ENCODE measurements around the gene POLH. TPM values are rescaled to one million over a fixed set of nuclear protein-coding genes. Genes with fewer than 3 reads are reported as not detected.
A peak's percentile ranks its signal among the peaks of the same experiment; 100 is the strongest.

POLH gene
- total and polyA plus RNA-seq, 10 of the 15 experiments (the other 5 are each of a cell fraction or from before 2014, with no cell fraction given): 5.5 to 33.6 (median 18.6) TPM

- ATAC-seq (no peak), FAIRE-seq (no peak), DNase-seq (ENCODE audit: low read depth, low spot score) (no peak)
- RAD21 ChIA-PET (ENCODE audit: unreplicated experiment): interaction anchor here (0.5 to 2.0 kb wide), 2 partner anchors 51 to 55 kb away, joined by 3 to 7 read pairs; partner anchors contain the start of gene GTPBP2
- in situ Hi-C loops (cut with MboI): no loop called here
- no peak for TF ChIP-seq RAD51 (IDR thresholded peaks at IDR 0.05)
- no peaks in the 10 kb centered on the region for H3K27me3 ChIP-seq (replicated peaks in 1 of 2; ENCODE audit: control insufficient read depth in 2 of 2, insufficient read depth in 2 of 2, low read length in 1 of 2)
- intact Hi-C loops (cut with micrococcal nuclease; ENCODE audit: unreplicated experiment): no loop called here
- H3K79me2 ChIP-seq (ENCODE audit: control insufficient read depth, insufficient read depth, low read length): peaks cover 61% of the 10 kb centered on the region
- H2AFZ ChIP-seq (ENCODE audit: control insufficient read depth, low read depth, low read length): no peak overlapping the region
- H3K4me1 ChIP-seq (ENCODE audit: control insufficient read depth, insufficient read depth, low read length): no peaks in the 10 kb centered on the region; the same call in 1 of the 2 replicates
- H4K20me1 ChIP-seq (ENCODE audit: control insufficient read depth, insufficient read depth): no peaks in the 10 kb centered on the region
- H3K36me3 ChIP-seq (ENCODE audit: control insufficient read depth in 2 of 2, insufficient read depth in 2 of 2, low read length in 1 of 2): peaks cover 0 to 21% of the 10 kb centered on the region in 2 experiments; a peak in 1 of 4 replicates
- H3K9me3 ChIP-seq (replicated peaks; ENCODE audit: control insufficient read depth, insufficient read depth, low read length): no peaks in the 10 kb centered on the region
- no peak overlapping the region for H3K27ac ChIP-seq (ENCODE audit: control insufficient read depth, insufficient read depth)
- H3K9ac ChIP-seq (ENCODE audit: control insufficient read depth, insufficient read depth, low read length): peak overlapping the region; percentile 34; the same call in 1 of the 2 replicates
- peak overlapping the region; percentile 68; the same call in 1 of the 2 replicates for H3K4me2 ChIP-seq (ENCODE audit: control insufficient read depth, insufficient read depth)
- SMC1A ChIA-PET (ENCODE audit: uncharacterized antibody, unreplicated experiment): interaction anchor here (0.7 to 1.3 kb wide), 2 partner anchors 8 to 14 kb away, joined by 3 read pairs; no protein-coding TSS in a partner anchor
- POLR2A ChIA-PET: interaction anchor here (0.7 to 2.6 kb wide), 3 partner anchors 51 to 189 kb away, joined by 3 to 16 read pairs (median 3); partner anchors contain the start of gene GTPBP2
- BruUV-seq (replicated peaks): no TSS peak
- CTCF ChIA-PET: interaction anchor here (0.5 to 1.7 kb wide), 5 partner anchors 22 to 500 kb away, joined by 3 to 6 read pairs (median 3); no protein-coding TSS in a partner anchor
- 84% methylated on average over 3 of the region's 3 CpGs for WGBS (ENCODE audit: insufficient coverage, insufficient replicate concordance, low lambda C conversion rate, missing lambda C conversion rate)
- H3K4me3 ChIP-seq: peak overlapping the region; percentile 89
Observed at GRCh38 chr6:43578748-43579147, 2.8 kb downstream of the POLH start.

- SMC1A ChIA-PET (ENCODE audit: uncharacterized antibody, unreplicated experiment): interaction anchor here (0.7 to 1.3 kb wide), 2 partner anchors 8 to 15 kb away, joined by 3 read pairs; no protein-coding TSS in a partner anchor
- DNase-seq (ENCODE audit: low read depth, low spot score) (no peak), FAIRE-seq (no peak), ATAC-seq (no peak)
- Histone ChIP-seq H3K4me2 (ENCODE audit: control insufficient read depth, insufficient read depth) (peak overlapping the region; percentile 68; the same call in 1 of the 2 replicates), H3K9ac (ENCODE audit: control insufficient read depth, insufficient read depth, low read length) (peak overlapping the region; percentile 34; the same call in 1 of the 2 replicates), H2AFZ (ENCODE audit: control insufficient read depth, low read depth, low read length) (no peak overlapping the region), H4K20me1 (ENCODE audit: control insufficient read depth, insufficient read depth) (no peaks in the 10 kb centered on the region), H3K36me3 (ENCODE audit: control insufficient read depth in 2 of 2, insufficient read depth in 2 of 2, low read length in 1 of 2) (peaks cover 0 to 21% of the 10 kb centered on the region in 2 experiments; a peak in 1 of 4 replicates), H3K9me3 (replicated peaks; ENCODE audit: control insufficient read depth, insufficient read depth, low read length) (no peaks in the 10 kb centered on the region), H3K79me2 (ENCODE audit: control insufficient read depth, insufficient read depth, low read length) (peaks cover 58% of the 10 kb centered on the region), H3K27ac (ENCODE audit: control insufficient read depth, insufficient read depth) (no peak overlapping the region), H3K27me3 (replicated peaks in 1 of 2; ENCODE audit: control insufficient read depth in 2 of 2, insufficient read depth in 2 of 2, low read length in 1 of 2) (no peaks in the 10 kb centered on the region), H3K4me1 (ENCODE audit: control insufficient read depth, insufficient read depth, low read length) (no peaks in the 10 kb centered on the region), H3K4me3 (peak overlapping the region; percentile 89)
- CTCF ChIA-PET: interaction anchor here (0.5 to 1.7 kb wide), 5 partner anchors 21 to 499 kb away, joined by 3 to 6 read pairs (median 3); no protein-coding TSS in a partner anchor
- intact Hi-C loops (cut with micrococcal nuclease; ENCODE audit: unreplicated experiment): no loop called here
- TF ChIP-seq EZH2 (IDR thresholded peaks at IDR 0.05; ENCODE audit: borderline replicate concordance, control insufficient read depth, low read depth, low read length) (no peak), EGR1 (IDR thresholded peaks at IDR 0.05; ENCODE audit: borderline replicate concordance in 1 of 2, low read depth in 2 of 2, low read length in 2 of 2) (no peak)
- no TSS peak for BruUV-seq (replicated peaks)
- 64% methylated on average over 2 of the region's 2 CpGs for WGBS (ENCODE audit: insufficient coverage, insufficient replicate concordance, low lambda C conversion rate, missing lambda C conversion rate)
- RAD21 ChIA-PET (ENCODE audit: unreplicated experiment): interaction anchor here (0.5 to 2.0 kb wide), 2 partner anchors 50 to 55 kb away, joined by 3 to 7 read pairs; partner anchors contain the start of gene GTPBP2
- POLR2A ChIA-PET: interaction anchor here (0.7 to 2.6 kb wide), 2 partner anchors 51 to 190 kb away, joined by 3 to 16 read pairs; partner anchors contain the start of gene GTPBP2
- in situ Hi-C loops (cut with MboI): no loop called here
Observed at GRCh38 chr6:43579171-43579570, 3.2 kb downstream of the POLH start.
